Measurements from ENCODE around the gene CADM1.

The CADM1 gene

DNA sequence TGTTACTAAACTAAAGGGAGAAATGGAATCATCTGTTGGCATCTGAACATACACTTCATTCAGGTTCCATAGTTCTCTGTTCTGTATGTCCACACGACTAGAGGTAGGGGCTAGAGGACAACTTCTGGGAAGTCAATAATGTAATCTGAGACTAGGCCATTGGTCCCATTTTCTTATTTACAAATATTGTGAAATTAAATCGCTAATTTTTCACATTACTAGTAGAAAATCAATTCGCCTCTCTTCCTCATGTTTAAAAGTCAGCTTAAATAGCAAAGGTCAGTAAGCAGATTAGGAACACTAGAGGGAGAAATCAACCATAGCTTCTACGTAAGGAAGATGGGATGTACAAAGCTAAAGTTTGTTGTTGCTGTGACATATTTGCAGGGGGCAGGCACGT lies 59.7 kb downstream of the CADM1 start:
- DNase-seq = no peak

GRCh38 chr11:115439969-115440540 lies 64.2 kb downstream of the CADM1 start:
- no peak for DNase-seq

GRCh38 chr11:115439385-115439784 lies 64.8 kb downstream of the CADM1 start:
- no peak for DNase-seq

GRCh38 chr11:115437902-115438575 lies 66.2 kb downstream of the CADM1 start:
- no peak for DNase-seq

GRCh38 chr11:115430345-115430744 lies 73.9 kb downstream of the CADM1 start:
- no peak for DNase-seq

GRCh38 chr11:115428306-115428705 lies 75.9 kb downstream of the CADM1 start:
- no peak for DNase-seq

DNA sequence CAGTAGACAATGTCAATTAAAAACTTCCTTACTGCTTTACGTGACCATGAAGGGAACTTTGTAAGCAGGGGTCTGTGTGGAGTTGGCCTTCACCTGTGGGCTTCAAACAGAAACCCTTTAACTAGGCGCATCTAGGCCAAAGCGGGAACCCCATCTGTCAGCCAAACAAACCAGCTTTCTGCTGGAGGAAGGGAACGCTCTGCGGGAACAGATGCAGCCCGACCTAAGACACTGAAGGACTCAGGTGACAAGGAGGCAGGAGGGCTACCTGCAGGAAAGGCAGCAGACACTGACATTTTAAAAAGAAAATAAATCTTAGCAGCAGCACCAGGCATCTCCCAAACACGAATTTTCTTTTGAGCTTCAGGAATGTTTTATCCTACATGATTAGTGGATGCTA lies 78.4 kb downstream of the CADM1 start:
- DNase-seq = no peak

DNA sequence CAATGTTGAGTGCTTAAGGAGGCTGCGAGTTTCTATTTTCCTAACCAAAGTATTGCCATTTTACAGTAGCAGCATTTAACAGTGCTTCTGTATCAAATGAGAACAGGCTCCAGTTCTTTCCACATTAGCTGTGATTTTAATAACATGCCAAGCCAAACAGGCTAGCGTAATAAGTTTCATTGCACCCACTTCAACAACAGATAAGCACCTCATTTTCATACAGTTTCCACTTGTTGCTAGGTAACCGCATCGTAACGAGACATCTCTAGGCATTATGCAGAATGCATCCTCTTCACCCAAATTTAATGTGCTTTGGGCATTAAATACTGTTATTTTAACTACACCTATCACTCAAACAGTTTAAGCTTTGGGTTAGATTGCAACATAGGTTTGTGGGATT lies 79.0 kb downstream of the CADM1 start:
- peak; percentile 67 for DNase-seq

DNA sequence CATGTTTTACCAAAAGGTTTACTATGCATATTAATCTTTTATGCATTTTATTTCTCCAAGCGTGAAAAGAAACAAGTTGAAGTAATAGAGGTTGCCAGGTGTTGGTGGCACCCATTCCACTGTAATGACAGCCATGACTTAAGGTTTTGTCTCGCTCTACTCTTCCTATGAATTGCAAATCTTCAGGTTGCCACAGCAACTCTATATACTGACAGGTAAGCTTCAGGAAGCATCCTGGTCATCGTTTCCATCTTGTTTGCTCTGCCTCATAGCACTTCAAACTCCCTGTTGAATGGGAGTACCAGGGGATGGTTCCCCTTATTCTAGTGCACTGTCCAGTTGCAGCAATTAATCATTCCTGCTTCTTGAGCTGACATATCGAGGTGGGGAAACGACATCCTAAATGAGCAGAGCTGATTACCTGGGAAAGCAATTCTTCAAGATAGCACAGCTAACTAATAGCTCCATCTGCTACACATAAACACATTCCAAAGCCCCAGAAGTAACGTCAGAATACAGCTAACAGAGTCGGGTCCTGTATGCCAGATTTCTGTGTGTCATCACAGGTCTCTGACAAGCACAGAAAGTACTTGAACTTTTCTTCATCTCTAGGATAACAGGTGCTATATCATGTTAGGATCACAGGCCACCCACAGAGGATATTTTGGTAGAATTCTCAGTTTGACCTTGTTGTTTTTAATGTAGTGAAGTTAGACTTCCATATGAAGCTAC lies 80.3 kb downstream of the CADM1 start:
- no peak for DNase-seq

- no peak for DNase-seq
Measured at GRCh38 chr11:115421992-115422689, 82.1 kb downstream of the CADM1 start.

- DNase-seq = no peak
Measured at GRCh38 chr11:115421352-115421991, 82.7 kb downstream of the CADM1 start.

GRCh38 chr11:115420505-115420904 lies 83.7 kb downstream of the CADM1 start:
- DNase-seq = peak; percentile 84

DNA sequence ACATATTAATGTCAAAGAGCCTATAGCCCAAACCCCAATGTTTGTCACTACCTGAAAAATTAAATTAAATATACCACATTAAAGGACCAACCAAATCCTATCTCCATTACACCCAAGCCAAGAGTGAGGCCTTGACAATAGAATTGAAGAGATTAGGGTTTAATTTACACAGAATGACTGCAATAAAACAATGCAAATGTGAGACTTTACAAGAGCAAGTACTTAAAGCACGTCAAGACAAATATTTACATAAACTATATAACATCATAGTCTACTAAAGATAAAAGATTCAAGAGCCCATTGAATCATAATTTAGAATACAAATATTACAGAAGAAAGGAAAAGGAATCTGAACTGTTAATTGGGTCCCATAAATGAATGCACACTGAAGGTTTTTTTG lies 85.6 kb downstream of the CADM1 start:
- no peak for DNase-seq

- DNase-seq = no peak
Measured at GRCh38 chr11:115418081-115418480, 86.1 kb downstream of the CADM1 start.

- DNase-seq = no peak
Measured at GRCh38 chr11:115411120-115411519, 93.1 kb downstream of the CADM1 start.

DNA sequence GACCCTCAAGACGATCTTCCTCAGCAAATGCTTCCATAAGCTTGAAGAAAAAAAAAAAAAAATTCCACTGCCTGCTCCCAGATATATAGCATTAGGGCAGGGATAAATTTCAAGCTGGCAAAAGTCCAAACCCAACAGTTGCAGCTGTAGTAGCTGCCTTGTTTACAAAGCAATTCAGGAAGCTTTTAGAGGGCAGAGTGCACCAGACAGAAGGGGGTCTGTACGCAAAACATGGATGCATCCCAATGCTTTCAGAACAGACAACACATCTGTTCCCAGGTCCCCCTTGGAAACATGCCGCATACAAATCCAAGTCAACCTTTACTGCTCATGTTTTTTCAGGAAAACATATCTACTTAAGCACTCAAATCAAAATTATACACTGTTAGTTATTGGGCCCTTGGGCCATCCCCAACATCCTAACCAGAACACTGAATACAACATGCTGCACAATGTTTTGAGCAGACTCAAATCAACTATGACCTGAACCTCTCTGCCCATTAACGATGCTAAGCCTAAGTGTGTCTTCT lies 94.5 kb downstream of the CADM1 start:
- DNase-seq = peak; percentile 98

GRCh38 chr11:115409116-115409670 lies 95.0 kb downstream of the CADM1 start:
- no peak for DNase-seq

DNA sequence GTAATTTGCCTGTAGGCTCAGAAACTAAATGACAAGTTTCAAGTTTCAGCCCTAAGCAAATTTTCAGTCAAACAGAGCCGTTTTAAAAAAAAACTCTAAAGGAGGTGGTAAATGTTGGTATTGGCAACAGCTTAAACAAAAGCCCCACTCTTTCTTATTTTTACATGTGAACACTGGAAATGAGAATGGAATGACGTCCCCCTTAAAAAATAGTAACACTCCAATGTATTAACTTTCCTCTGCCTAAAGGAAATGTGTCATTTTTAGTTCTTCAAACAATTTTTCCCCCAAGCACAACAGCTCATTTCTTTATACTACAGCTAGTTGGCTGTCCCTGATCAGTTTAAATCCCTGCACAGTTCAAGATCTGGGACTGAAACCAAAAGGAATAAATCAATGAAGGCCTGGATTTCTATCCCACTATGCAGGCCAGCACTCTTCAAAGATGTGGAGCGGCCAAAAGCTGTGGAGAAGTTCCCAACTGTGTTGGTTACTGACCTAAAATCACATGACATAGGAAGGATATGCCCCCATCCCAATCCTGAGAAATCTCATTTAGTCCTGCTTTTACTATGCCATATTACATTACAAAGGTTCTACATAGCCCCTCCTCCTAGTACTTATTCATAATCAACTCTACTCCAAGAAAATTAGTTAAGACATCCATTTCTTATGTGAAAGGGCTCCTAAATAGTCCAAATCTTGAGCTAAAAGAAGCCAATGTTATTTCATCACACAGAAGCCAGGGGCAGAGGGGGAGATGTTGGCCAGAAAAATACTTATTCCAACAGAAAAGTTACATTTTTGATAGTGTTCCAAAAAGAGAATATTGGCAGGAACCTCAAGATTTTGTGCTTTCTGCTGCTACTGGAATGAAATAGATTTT lies 95.9 kb downstream of the CADM1 start:
- no peak for DNase-seq

DNA sequence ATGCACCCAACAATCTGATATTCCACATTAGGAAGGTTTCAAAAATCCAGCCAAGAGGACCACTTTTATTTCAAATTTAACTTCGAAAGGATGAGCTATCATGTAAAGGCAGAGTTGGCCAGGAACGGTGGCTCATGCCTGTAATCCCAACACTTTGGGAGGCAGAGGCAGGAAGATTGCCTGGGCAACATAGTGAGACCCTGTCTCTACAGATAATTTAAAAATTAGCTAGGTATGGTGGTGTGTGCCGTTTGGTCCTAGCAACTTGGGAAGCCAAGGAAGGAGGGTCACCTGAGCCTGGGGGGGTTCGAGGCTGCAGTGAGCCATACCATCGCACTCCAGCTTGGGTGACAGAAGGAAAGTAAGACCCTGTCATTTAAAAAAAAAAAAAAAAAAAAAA lies 96.7 kb downstream of the CADM1 start:
- no peak for DNase-seq

DNA sequence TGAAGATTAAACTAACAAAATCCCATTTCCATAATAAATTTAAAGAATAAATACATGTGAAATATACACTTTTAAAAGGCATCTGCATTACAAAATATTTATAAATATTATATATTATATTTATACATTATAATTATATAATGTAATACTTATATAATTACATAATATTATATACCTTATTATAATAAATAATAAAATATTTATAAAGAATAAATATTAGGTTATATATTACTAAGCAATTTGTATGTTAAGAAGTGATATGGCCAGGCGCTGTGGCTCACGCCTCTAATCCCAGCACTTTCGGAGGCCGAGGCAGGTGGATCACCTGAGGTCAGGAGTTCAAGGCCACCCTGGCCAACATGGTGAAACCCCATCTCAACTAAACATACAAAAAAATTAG lies 97.8 kb downstream of the CADM1 start:
- no peak for DNase-seq

GRCh38 chr11:115398333-115399080 lies 105.7 kb downstream of the CADM1 start:
- DNase-seq = no peak

All from NCI-H1092 (cell line).